Thoracic aorta (tissue), 2 donors: ENCODE data around the gene HAND2. TPM values are rescaled to one million over a fixed set of nuclear protein-coding genes. Genes with fewer than 3 reads are reported as not detected.

Experiments
- ATAC-seq: fragments of 150-250 bp; one replicate; pipeline ENCODE4 v1.8.0; 2017; ENCODE audit warnings: low read depth; ENCODE audit not compliant: insufficient number of reproducible peaks, low FRiP score
- DNase-seq: peaks from one replicate; pipeline ENCODE4 v3.0.0-alpha.2; 2020; ENCODE audit warnings: low spot score
- H3K27ac ChIP-seq, 2 donors: fragments of 200-600 bp; sonication (generic); 1 replicate in 1 of 2; 2 replicates in 1 of 2; pipeline ENCODE4 v1.5.1; 2016; ENCODE audit warnings: mild to moderate bottlenecking in 2 of 2, moderate library complexity in 2 of 2
- H3K27me3 ChIP-seq: fragments of 200-600 bp; sonication (generic); replicated peaks from 2 replicates; pipeline ENCODE4 v1.6.0; 2016; ENCODE audit warnings: mild to moderate bottlenecking; ENCODE audit not compliant: insufficient read depth
- H3K36me3 ChIP-seq: fragments of 200-600 bp; sonication (generic); one replicate; pipeline ENCODE4 v1.5.1; 2016
- H3K4me1 ChIP-seq, 2 donors: fragments of 200-600 bp; sonication (generic); 1 replicate in 1 of 2; 2 replicates in 1 of 2; pipeline versions ENCODE4 v1.5.1 to v1.6.0; 2016; ENCODE audit warnings: low read depth in 2 of 2, mild to moderate bottlenecking in 1 of 2; ENCODE audit not compliant: control insufficient read depth in 1 of 2
- H3K4me3 ChIP-seq: fragments of 200-600 bp; sonication (generic); 2 replicates; pipeline ENCODE4 v1.5.1; 2016; ENCODE audit warnings: mild to moderate bottlenecking
- H3K9me3 ChIP-seq: fragments of 200-600 bp; sonication (generic); 2 replicates; pipeline ENCODE4 v1.5.1; 2016
- total RNA-seq, 2 donors: library from RNA; depleted of rRNA; stranded (reverse); fragments of >200 nt; gene quantifications; one replicate each; pipeline versions ENCODE4 v1.1.0 to v1.2.3, GENCODE V29; 2016
- TF ChIP-seq, protein P1 (sequence below): fragments of 200-600 bp; sonication (generic); IDR thresholded peaks from one replicate; pipeline ENCODE4 v1.5.1; 2019; ENCODE audit warnings: antibody characterized with exemption

The HAND2 gene
- total RNA-seq, 2 donors from 2014 or later = 25.7 to 28.2 TPM

DNA sequence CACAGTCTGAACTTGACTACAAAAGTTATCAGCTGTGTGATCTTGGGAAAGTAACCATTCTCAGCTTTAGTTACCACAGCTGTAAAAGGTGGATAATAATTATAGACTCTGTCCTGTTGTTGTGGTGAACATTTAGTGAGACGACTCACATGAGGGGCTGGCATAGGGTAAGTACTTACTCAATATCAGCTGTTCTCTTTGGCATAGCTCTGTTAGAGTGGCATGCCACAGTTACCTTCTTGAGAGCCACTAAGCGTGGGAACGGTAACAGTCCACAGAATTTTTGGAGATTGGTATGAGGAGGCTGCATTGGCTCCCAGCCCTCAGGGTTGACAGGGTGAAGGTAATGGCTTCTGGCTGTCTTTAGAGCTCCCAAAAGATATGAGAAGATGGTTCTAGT lies 13.2 kb upstream of the HAND2 start:
- no peak for ATAC-seq

DNA sequence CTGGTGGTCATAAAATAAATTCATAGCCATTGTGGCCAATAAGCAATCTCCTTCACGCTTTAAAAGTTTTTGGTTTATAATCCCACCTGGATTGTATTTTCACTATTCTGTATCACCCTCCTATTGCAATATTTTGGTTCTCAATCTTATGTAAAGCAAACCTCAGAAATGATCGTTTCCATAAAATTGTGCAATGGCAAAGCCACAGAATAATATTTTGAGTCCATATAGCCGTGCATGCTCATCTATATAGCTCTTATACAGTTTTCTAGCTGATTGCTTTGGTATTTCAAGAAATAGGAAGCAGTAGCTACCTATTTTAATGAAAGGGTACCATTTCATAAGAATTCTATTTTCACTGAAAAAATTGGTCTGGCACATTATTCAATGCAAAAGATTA lies 10.0 kb upstream of the HAND2 start:
- Histone ChIP-seq H3K9me3 (no peaks in the 10 kb centered on the region), H3K4me3 (no peak overlapping the region), H3K4me1 (peaks cover 0 to 20% of the 10 kb centered on the region in 2 donors), H3K36me3 (no peaks in the 10 kb centered on the region), H3K27ac (peak overlapping the region; percentile 79 to 81), H3K27me3 (no peaks in the 10 kb centered on the region)
- TF ChIP-seq, protein P1, sequence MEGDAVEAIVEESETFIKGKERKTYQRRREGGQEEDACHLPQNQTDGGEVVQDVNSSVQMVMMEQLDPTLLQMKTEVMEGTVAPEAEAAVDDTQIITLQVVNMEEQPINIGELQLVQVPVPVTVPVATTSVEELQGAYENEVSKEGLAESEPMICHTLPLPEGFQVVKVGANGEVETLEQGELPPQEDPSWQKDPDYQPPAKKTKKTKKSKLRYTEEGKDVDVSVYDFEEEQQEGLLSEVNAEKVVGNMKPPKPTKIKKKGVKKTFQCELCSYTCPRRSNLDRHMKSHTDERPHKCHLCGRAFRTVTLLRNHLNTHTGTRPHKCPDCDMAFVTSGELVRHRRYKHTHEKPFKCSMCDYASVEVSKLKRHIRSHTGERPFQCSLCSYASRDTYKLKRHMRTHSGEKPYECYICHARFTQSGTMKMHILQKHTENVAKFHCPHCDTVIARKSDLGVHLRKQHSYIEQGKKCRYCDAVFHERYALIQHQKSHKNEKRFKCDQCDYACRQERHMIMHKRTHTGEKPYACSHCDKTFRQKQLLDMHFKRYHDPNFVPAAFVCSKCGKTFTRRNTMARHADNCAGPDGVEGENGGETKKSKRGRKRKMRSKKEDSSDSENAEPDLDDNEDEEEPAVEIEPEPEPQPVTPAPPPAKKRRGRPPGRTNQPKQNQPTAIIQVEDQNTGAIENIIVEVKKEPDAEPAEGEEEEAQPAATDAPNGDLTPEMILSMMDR = no peak
- DNase-seq = no peak
- no peak for ATAC-seq

More for the DNA sequence above, 13.2 kb upstream of the HAND2 start:
- peaks cover 0 to 12% of the 10 kb centered on the region in 2 donors for H3K4me1 ChIP-seq
- DNase-seq = no peak
- no peaks in the 10 kb centered on the region for H3K27me3 ChIP-seq
- no peaks in the 10 kb centered on the region for H3K36me3 ChIP-seq
- H3K27ac ChIP-seq = no peak overlapping the region
- TF ChIP-seq, protein P1 = no peak
- H3K9me3 ChIP-seq = no peaks in the 10 kb centered on the region
- no peak overlapping the region for H3K4me3 ChIP-seq

DNA sequence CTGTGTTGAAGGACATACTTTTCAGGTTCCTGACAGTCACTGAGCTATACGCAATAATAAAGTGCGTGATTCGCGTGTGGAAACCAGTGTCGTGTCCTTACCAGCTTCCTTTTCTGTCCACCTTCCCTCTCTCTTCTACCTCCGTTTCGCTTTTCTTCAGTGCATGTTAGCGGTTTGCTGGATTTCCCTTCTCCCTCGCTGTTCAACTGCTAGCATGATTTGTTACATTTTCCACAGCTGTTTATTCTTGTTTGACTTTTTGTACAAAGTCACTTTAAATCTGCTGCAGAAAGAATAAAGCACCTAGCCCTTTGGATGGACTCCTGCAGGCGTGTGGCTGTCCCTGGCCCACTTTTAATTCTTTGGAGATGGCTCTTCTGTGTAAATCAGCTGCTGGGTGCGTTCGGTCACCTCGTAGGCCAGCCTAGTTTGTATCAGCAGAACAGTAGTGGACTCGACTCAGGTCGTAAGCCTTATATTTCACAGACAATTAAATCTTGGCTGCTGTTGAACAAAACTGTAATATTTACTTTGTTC lies 8.9 kb upstream of the HAND2 start:
- H3K4me1 ChIP-seq = peaks cover 0 to 20% of the 10 kb centered on the region in 2 donors
- no peaks in the 10 kb centered on the region for H3K27me3 ChIP-seq
- peak; percentile 8 for ATAC-seq

DNA sequence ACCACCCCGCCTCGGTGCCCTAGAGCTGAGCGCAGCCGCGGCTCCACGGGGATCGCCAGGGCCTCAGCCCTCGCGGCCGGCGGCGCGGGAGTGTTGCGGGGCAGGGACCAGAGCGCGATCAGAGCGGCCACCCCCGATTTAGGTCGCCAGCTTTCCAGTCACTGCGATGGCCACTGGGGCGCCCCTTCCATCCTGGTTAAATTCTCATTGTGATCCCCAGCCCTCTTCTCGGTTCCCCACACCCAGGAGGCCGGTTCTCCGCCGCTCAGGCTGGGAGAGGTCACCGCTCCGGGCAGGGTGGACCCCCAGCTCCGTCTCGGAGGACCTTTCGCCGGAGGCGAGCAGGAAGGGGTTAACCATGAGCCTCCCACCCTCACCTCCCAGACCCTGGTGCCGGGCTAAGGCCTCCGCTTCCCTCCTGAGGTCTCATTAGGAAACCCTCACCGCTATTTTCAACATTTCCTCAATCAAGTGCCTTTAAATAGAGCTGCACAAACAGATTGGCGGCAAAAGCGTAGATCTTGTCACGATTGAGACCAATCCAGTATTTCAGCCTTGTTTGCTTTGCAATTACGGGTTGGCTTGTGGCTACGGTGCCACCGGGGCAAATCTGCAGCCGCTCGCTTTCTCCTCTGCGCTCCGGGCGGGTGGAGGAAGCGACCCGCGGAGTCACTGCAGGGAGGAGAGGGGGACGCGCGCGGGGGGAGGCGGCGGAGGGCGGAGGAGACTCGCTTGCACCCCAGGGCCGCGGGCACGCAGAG lies 8.3 kb upstream of the HAND2 start:
- TF ChIP-seq, protein P1 = no peak
- H3K36me3 ChIP-seq = no peaks in the 10 kb centered on the region
- H3K4me1 ChIP-seq = peaks cover 0 to 20% of the 10 kb centered on the region in 2 donors
- no peaks in the 10 kb centered on the region for H3K27me3 ChIP-seq
- DNase-seq (no peak), ATAC-seq (peak; percentile 62)
- peak overlapping the region; percentile 79 to 81 for H3K27ac ChIP-seq
- peak overlapping the region; percentile 78 for H3K4me3 ChIP-seq
- no peaks in the 10 kb centered on the region for H3K9me3 ChIP-seq

More for the DNA sequence above, 8.9 kb upstream of the HAND2 start:
- Histone ChIP-seq H3K4me3 (peak overlapping the region; percentile 78), H3K36me3 (no peaks in the 10 kb centered on the region), H3K9me3 (no peaks in the 10 kb centered on the region), H3K27ac (peak overlapping the region; percentile 79 to 81)
- DNase-seq = no peak
- TF ChIP-seq, protein P1 = no peak

DNA sequence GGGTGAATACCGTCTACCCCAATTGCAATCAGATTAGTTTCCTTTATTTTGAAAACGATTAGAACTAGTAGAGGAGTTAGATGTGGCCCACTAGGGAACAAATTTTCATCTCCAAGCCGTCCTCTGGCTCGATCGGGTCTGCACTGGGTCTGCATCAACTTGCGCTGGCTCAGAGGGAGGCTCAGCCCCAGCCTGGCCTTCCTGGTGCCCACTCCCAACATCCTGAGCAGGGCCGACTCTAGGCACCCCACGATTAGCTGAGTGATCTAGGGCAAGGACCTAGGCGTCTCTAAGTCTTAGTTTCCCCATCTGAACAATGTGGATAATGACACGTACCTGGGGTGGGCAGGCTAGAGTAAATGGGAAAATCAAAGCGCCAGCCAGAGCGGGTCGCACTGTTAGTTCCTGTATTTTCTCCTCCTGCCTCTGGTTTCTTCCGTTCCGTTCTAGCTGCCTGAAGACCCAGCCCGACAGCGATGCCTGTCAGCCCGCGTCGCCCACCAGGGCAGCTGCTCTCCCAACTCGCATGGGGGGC lies 7.7 kb upstream of the HAND2 start:
- no peak for ATAC-seq
- Histone ChIP-seq H3K27me3 (no peaks in the 10 kb centered on the region), H3K27ac (peak overlapping the region; percentile 79 to 81), H3K4me3 (peak overlapping the region; percentile 78), H3K4me1 (peaks cover 0 to 23% of the 10 kb centered on the region in 2 donors), H3K9me3 (no peaks in the 10 kb centered on the region), H3K36me3 (no peaks in the 10 kb centered on the region)
- TF ChIP-seq, protein P1 = no peak
- no peak for DNase-seq
